ENCODE data around the gene PNPLA3. TPM values are rescaled to one million over a fixed set of nuclear protein-coding genes. Genes with fewer than 3 reads are reported as not detected.
A peak's percentile ranks its signal among the peaks of the same experiment; 100 is the strongest.

The PNPLA3 gene
- total RNA-seq, 2 donors from 2014 or later: not detected

- Histone ChIP-seq H3K4me1 (ENCODE audit: control insufficient read depth in 1 of 2, low read depth in 2 of 2) (peaks cover 17 to 23% of the 10 kb centered on the region in 2 donors), H3K27me3 (replicated peaks; ENCODE audit: insufficient read depth) (no peaks in the 10 kb centered on the region), H3K36me3 (no peaks in the 10 kb centered on the region), H3K4me3 (peak overlapping the region; percentile 93), H3K9me3 (no peaks in the 10 kb centered on the region), H3K27ac (peak overlapping the region; percentile 74)
- ATAC-seq (ENCODE audit: insufficient number of reproducible peaks, low FRiP score, low read depth) (no peak), DNase-seq (ENCODE audit: low spot score) (no peak)
- no peak for TF ChIP-seq CTCF (IDR thresholded peaks at IDR 0.05)
Observed at GRCh38 chr22:43955883-43956782, 32.5 kb downstream of the PNPLA3 start.

GRCh38 chr22:43956805-43957463 is 33.3 kb downstream of the PNPLA3 start:
- TF ChIP-seq CTCF (IDR thresholded peaks at IDR 0.05): no peak
- ATAC-seq (ENCODE audit: insufficient number of reproducible peaks, low FRiP score, low read depth) (no peak), DNase-seq (ENCODE audit: low spot score) (no peak)
- Histone ChIP-seq H3K27ac (no peak overlapping the region), H3K9me3 (no peaks in the 10 kb centered on the region), H3K4me3 (peak overlapping the region; percentile 93), H3K36me3 (no peaks in the 10 kb centered on the region), H3K27me3 (replicated peaks; ENCODE audit: insufficient read depth) (no peaks in the 10 kb centered on the region), H3K4me1 (ENCODE audit: control insufficient read depth in 1 of 2, low read depth in 2 of 2) (peaks cover 17 to 23% of the 10 kb centered on the region in 2 donors)

GRCh38 chr22:43957871-43958270 is 34.3 kb downstream of the PNPLA3 start:
- Histone ChIP-seq H3K27me3 (replicated peaks; ENCODE audit: insufficient read depth) (no peaks in the 10 kb centered on the region), H3K9me3 (no peaks in the 10 kb centered on the region), H3K4me1 (ENCODE audit: control insufficient read depth in 1 of 2, low read depth in 2 of 2) (peaks cover 17 to 23% of the 10 kb centered on the region in 2 donors), H3K4me3 (no peak overlapping the region), H3K36me3 (no peaks in the 10 kb centered on the region), H3K27ac (no peak overlapping the region)
- no peak for TF ChIP-seq CTCF (IDR thresholded peaks at IDR 0.05)
- DNase-seq (ENCODE audit: low spot score): no peak
- ATAC-seq (ENCODE audit: insufficient number of reproducible peaks, low FRiP score, low read depth): no peak

GRCh38 chr22:43964314-43964857 is 40.8 kb downstream of the PNPLA3 start:
- no peaks in the 10 kb centered on the region for H3K27me3 ChIP-seq (replicated peaks; ENCODE audit: insufficient read depth)
- H3K27ac ChIP-seq: no peak overlapping the region
- H3K36me3 ChIP-seq: peaks cover 34% of the 10 kb centered on the region
- H3K4me1 ChIP-seq (ENCODE audit: control insufficient read depth in 1 of 2, low read depth in 2 of 2): no peaks in the 10 kb centered on the region
- H3K4me3 ChIP-seq: no peak overlapping the region
- no peak for DNase-seq (ENCODE audit: low spot score)
- no peaks in the 10 kb centered on the region for H3K9me3 ChIP-seq
- no peak for ATAC-seq (ENCODE audit: insufficient number of reproducible peaks, low FRiP score, low read depth)
- TF ChIP-seq CTCF (IDR thresholded peaks at IDR 0.05): no peak

- ATAC-seq (ENCODE audit: insufficient number of reproducible peaks, low FRiP score, low read depth): no peak
Observed at GRCh38 chr22:43967069-43967468, 43.5 kb downstream of the PNPLA3 start.

More at GRCh38 chr22:43967069-43967468, 43.5 kb downstream of the PNPLA3 start:
- H3K27me3 ChIP-seq (replicated peaks; ENCODE audit: insufficient read depth): no peaks in the 10 kb centered on the region
- DNase-seq (ENCODE audit: low spot score): no peak
- no peak overlapping the region for H3K27ac ChIP-seq
- no peak overlapping the region for H3K4me3 ChIP-seq
- no peaks in the 10 kb centered on the region for H3K4me1 ChIP-seq (ENCODE audit: control insufficient read depth in 1 of 2, low read depth in 2 of 2)
- TF ChIP-seq CTCF (IDR thresholded peaks at IDR 0.05): no peak
- H3K36me3 ChIP-seq: peaks cover 36% of the 10 kb centered on the region
- H3K9me3 ChIP-seq: no peaks in the 10 kb centered on the region

All from thoracic aorta (tissue), 2 donors.